Activated B cell treated with CpG ODN at 0.5 μM for 24 hours (primary cell): ENCODE measurements around the gene ATP2B1. TPM values are rescaled to one million over a fixed set of nuclear protein-coding genes. Genes with fewer than 3 reads are reported as not detected.

Experiments used
- ATAC-seq: fragments of 200-7000 bp; cut with Tn5 transposase; one replicate; pipeline ENCODE4 v1.10.0; 2021; ENCODE audit warnings: low read depth, mild to moderate bottlenecking, moderate library complexity
- CTCF ChIA-PET: fragments of 350-600 bp; sonication (Branson Sonifier 250); formaldehyde crosslinking; loops from one replicate; lab custom pipeline; 2021; ENCODE audit warnings: antibody characterized with exemption; lab: Charles Lee
- POLR2A ChIA-PET: fragments of 350-600 bp; sonication (Branson Sonifier 250); formaldehyde crosslinking; loops from one replicate; lab custom pipeline; 2021; ENCODE audit warnings: antibody characterized with exemption; lab: Charles Lee
- DNase-seq: peaks from one replicate; pipeline ENCODE4 v3.0.0; 2022
- H3K27ac Mint-ChIP-seq: one replicate; pipeline ENCODE4 v1.8.0; 2020; ENCODE audit warnings: mixed read lengths
- H3K27me3 Mint-ChIP-seq: one replicate; pipeline ENCODE4 v1.8.0; 2021; ENCODE audit warnings: mixed read lengths
- H3K36me3 Mint-ChIP-seq: one replicate; pipeline ENCODE4 v1.8.0; 2021; ENCODE audit warnings: low read depth, mixed read lengths
- H3K4me1 Mint-ChIP-seq: one replicate; pipeline ENCODE4 v1.8.0; 2021; ENCODE audit warnings: mixed read lengths
- H3K4me3 Mint-ChIP-seq: one replicate; pipeline ENCODE4 v1.8.0; 2020; ENCODE audit warnings: mild to moderate bottlenecking, mixed read lengths
- H3K9me3 Mint-ChIP-seq: one replicate; pipeline ENCODE4 v1.8.0; 2020; ENCODE audit warnings: mixed read lengths
- intact Hi-C: fragments of 100-400 bp; cut with micrococcal nuclease; formaldehyde crosslinking; loops from one replicate; pipeline ENCODE4 v1.15.1; 2024
- total RNA-seq: library from RNA; stranded (reverse); gene quantifications from 2 replicates; pipeline ENCODE4 v1.2.3, GENCODE V29; 2022
- TF ChIP-seq, protein P1 (sequence below): fragments of 200-600 bp; IDR thresholded peaks from one replicate; pipeline ENCODE4 v1.8.0; 2022; ENCODE audit warnings: antibody characterized with exemption, mild to moderate bottlenecking

The ATP2B1 gene
- total RNA-seq, 1 donor from 2014 or later = 136 TPM

DNA sequence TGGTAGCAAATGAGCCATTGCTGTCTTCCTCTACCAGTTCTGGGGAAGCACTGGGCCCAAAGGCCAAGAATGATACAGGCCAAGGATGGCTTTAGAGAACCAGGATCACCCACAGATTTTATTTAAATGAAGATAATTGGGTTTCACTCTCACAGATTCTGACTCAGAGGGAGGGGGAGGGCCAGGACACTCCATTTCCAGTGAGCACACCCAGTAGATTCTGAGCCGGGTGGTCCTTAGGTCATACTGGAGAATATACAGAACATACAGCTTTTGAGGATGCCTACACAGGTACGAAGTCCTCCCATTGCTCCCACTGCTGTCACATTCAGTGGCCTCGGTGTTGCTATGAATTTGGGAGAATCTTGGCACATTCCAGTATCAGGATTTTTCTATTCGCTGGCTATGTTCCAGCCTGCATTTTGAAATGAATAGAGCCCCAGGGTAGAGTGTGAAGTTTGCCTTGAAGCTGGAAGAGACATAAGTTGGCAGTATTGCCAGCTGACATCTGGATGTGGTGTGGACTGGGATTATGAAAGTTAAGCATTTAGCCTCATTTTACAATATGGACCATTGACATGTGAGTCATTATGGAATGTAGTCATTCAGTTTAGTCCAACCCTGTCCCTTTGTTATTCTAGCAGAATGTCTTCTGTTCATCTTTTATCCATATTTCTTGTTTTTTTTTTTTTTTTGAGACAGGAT, 137.0 kb downstream of the ATP2B1 start:
- intact Hi-C loops = no loop called here
- H3K4me1 Mint-ChIP-seq = peaks cover 9% of the 10 kb centered on the region
- DNase-seq (no peak), ATAC-seq (no peak)
- H3K9me3 Mint-ChIP-seq = no peaks in the 10 kb centered on the region
- ChIA-PET POLR2A (no interaction called here), CTCF (no interaction called here)
- no peak overlapping the region for H3K4me3 Mint-ChIP-seq
- no peak overlapping the region for H3K27ac Mint-ChIP-seq
- TF ChIP-seq, protein P1, sequence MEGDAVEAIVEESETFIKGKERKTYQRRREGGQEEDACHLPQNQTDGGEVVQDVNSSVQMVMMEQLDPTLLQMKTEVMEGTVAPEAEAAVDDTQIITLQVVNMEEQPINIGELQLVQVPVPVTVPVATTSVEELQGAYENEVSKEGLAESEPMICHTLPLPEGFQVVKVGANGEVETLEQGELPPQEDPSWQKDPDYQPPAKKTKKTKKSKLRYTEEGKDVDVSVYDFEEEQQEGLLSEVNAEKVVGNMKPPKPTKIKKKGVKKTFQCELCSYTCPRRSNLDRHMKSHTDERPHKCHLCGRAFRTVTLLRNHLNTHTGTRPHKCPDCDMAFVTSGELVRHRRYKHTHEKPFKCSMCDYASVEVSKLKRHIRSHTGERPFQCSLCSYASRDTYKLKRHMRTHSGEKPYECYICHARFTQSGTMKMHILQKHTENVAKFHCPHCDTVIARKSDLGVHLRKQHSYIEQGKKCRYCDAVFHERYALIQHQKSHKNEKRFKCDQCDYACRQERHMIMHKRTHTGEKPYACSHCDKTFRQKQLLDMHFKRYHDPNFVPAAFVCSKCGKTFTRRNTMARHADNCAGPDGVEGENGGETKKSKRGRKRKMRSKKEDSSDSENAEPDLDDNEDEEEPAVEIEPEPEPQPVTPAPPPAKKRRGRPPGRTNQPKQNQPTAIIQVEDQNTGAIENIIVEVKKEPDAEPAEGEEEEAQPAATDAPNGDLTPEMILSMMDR = no peak
- no peaks in the 10 kb centered on the region for H3K36me3 Mint-ChIP-seq
- H3K27me3 Mint-ChIP-seq = no peaks in the 10 kb centered on the region

DNA sequence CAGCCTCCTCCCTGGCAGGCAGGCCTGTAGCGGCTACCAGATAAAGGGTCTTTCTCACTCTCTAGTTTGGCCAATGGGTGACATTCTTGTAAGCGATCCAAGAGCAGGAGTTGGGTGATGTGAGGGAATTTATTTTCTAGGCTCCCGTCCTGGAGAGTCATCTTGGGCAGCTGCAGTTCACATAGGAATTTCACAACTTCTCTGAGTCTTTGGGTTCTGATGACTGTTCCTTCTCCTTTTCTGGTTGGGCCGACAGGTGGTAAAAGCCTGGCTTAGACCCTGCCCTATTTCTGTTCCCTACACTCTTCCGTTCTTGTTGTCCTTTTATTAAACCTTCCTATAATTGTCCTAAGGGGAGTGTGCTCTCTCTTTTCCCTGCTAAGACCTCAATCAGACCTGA, 140.2 kb downstream of the ATP2B1 start:
- H3K36me3 Mint-ChIP-seq = no peaks in the 10 kb centered on the region
- CTCF ChIA-PET = no interaction called here
- intact Hi-C loops = no loop called here
- TF ChIP-seq, protein P1 = no peak
- DNase-seq = no peak
- POLR2A ChIA-PET = no interaction called here
- ATAC-seq = no peak
- H3K4me3 Mint-ChIP-seq = no peak overlapping the region
- H3K4me1 Mint-ChIP-seq = no peaks in the 10 kb centered on the region
- no peaks in the 10 kb centered on the region for H3K27me3 Mint-ChIP-seq
- H3K9me3 Mint-ChIP-seq = no peaks in the 10 kb centered on the region
- no peak overlapping the region for H3K27ac Mint-ChIP-seq

DNA sequence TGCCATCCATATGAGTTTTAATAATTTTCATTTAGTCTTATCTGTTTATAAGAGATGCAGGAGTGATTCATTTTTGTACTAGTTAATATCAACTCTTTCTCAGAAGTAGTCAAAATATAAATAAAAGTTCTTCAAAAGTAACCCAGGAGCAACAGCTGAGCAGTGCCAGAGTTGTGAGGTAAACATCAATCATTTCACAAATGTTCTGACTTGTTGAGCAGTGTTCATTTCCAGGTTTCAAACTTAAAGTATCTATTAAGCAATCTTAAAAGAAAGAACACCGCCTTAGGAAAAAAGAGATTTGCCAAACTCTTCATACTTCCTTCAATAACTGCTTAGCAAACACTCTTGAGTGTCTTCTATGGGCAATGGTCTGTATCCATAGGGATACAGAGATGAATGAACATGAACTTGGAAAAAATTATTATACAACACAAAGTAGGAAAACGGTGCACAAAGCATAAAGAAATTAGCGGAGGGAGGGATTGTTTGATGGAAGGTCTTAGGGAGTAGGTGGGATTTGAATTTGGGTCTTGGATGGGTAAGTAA, 140.9 kb downstream of the ATP2B1 start:
- no peak for ATAC-seq
- POLR2A ChIA-PET = no interaction called here
- no peak overlapping the region for H3K4me3 Mint-ChIP-seq

DNA sequence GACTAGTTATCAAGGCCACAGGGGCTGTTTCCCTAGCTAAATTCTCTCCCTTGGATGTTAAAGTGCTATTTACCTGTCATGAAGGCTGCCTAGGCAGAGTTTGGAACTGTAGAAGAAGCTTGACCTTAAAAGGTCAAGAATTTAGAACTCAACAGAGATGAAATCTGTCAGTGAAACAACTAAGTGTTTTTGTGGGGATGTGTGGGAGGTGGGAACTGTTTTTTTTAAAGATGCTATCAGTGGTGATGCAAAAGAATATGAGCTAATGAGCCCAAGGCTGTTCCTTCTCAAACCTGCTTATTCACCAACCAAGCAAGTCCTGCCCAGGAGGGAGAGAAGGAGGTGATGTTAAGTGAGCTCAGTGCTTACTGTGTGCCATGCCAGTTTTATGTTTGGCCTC, 142.0 kb downstream of the ATP2B1 start:
- Mint-ChIP-seq H3K4me1 (no peaks in the 10 kb centered on the region), H3K9me3 (no peaks in the 10 kb centered on the region), H3K36me3 (no peaks in the 10 kb centered on the region), H3K27ac (no peak overlapping the region), H3K4me3 (no peak overlapping the region), H3K27me3 (no peaks in the 10 kb centered on the region)
- ATAC-seq (no peak), DNase-seq (no peak)
- intact Hi-C loops = no loop called here
- TF ChIP-seq, protein P1 = no peak
- POLR2A ChIA-PET = no interaction called here
- CTCF ChIA-PET = interaction anchor here (0.7 kb wide), 1 partner anchor 457 kb away, joined by 3 read pairs; no protein-coding TSS in a partner anchor

More for the DNA sequence above, 140.9 kb downstream of the ATP2B1 start:
- no peaks in the 10 kb centered on the region for H3K27me3 Mint-ChIP-seq
- TF ChIP-seq, protein P1 = no peak
- no peaks in the 10 kb centered on the region for H3K36me3 Mint-ChIP-seq
- H3K4me1 Mint-ChIP-seq = no peaks in the 10 kb centered on the region
- CTCF ChIA-PET = no interaction called here
- no peaks in the 10 kb centered on the region for H3K9me3 Mint-ChIP-seq
- DNase-seq = no peak
- H3K27ac Mint-ChIP-seq = no peak overlapping the region
- intact Hi-C loops = no loop called here

DNA sequence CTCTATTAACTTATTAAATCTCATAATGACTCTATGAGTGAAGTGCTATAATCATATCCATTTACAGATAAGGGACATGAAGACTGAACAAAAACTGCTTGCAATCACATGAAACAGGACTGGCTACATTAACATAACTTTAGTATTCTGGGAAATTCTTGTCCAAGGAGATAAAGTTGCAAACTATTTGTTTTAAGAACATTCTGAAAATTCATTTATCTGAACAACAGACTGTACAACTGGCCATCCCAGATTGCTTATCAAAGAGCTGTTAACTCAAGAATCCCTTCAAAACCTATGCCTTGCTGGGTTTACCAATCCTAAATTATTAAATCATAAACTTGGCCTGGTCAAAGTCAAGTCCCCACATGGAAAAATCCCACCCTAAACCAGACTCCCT, 143.6 kb downstream of the ATP2B1 start:
- TF ChIP-seq, protein P1 = no peak
- ATAC-seq (no peak), DNase-seq (no peak)
- ChIA-PET POLR2A (interaction anchor here (0.7 kb wide), 1 partner anchor 642 kb away, joined by 3 read pairs; no protein-coding TSS in a partner anchor), CTCF (interaction anchor here (0.6 to 0.8 kb wide), 2 partner anchors 22 to 274 kb away, joined by 3 to 4 read pairs; no protein-coding TSS in a partner anchor)
- H3K36me3 Mint-ChIP-seq = no peaks in the 10 kb centered on the region
- no peaks in the 10 kb centered on the region for H3K9me3 Mint-ChIP-seq
- H3K27ac Mint-ChIP-seq = no peak overlapping the region
- H3K4me3 Mint-ChIP-seq = no peak overlapping the region
- no peaks in the 10 kb centered on the region for H3K4me1 Mint-ChIP-seq
- intact Hi-C loops = no loop called here
- no peaks in the 10 kb centered on the region for H3K27me3 Mint-ChIP-seq
